Loucy (cell line): Measurements from ENCODE around the gene PDX1.

Source experiments
- CTCF ChIP-seq: fragments of 200-600 bp; sonication (generic); conservative IDR thresholded peaks from 2 replicates; pipeline ENCODE4 v1.5.1; 2014; ENCODE audit warnings: mild to moderate bottlenecking, antibody characterized with exemption, low read length
- EZH2phosphoT487 ChIP-seq: fragments of 200-600 bp; IDR thresholded peaks from 2 replicates; pipeline ENCODE4 v1.6.1; 2018; ENCODE audit warnings: antibody characterized with exemption, mild to moderate bottlenecking, moderate library complexity, borderline replicate concordance

- TF ChIP-seq CTCF (no peak), EZH2phosphoT487 (no peak)
These were observed 41.5 kb upstream of the PDX1 start for GRCh38 chr13:27878274-27878673.
